HG03045 (cell line): ENCODE data around the gene KLHL25.

Experiments
- ATAC-seq: cut with Tn5 transposase; IDR thresholded peaks from one replicate; pipeline ENCODE4 v1.9.1; 2021; ENCODE audit warnings: mild to moderate bottlenecking, moderate library complexity; ENCODE audit not compliant: unreplicated experiment

The KLHL25 gene

DNA sequence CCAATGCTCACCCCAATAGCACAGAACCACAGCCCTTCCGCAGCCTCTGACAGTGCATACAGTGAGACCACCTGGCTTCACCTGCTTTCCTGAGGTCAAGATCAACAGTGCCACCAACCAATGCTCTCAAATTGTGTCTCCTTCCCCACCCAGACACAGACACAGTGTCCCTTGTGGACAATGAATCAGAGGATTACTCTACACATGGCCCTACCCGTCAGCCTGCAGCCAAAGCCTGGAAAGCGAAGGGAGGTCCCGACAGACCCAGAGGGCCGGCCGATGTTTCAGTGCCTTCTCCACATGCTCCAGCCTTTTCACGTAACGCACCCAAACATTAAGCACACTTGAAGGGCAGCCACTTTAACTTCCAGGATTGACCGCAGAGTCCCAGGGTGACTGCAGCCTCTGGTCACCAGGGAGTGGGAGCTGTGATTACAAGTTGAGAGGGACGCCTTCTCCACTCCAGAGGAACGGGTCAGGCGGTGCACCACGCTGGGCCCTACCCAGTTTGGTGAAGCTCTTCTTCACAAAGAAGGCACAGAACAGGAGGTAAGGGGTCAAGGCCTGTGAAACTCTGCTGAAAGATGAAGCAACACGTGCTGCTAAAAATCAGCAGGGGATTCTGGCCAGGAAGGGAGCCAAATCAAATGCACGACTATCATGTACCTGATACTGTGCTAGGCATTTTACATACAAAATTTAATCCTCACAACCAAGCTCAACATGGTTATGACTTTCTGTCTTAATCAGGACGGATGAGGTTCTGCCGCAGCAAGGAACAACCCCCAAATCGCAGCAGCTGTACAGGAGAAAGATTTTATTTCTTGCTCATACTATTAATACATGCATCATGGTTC lies 17.2 kb downstream of the KLHL25 start:
- ATAC-seq = no peak

DNA sequence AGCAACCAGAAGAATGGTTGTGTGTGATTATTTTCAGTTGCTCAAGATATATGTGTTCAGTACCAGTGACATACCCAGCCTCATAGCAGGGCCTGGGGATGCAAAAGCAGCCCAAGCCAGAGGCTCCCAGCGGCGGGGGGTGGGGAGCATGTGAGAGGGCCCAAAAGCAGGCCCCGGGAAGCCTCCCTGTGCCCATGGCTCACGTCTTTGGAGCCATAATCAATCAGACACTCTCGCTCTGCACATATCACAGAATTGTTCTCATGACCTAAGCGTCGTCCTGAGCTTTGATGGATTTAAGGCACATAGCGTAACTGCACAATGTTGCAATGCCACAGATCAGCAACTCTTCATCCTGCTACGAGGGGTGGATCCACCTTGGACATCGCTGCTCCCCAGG lies 20.8 kb downstream of the KLHL25 start:
- no peak for ATAC-seq

DNA sequence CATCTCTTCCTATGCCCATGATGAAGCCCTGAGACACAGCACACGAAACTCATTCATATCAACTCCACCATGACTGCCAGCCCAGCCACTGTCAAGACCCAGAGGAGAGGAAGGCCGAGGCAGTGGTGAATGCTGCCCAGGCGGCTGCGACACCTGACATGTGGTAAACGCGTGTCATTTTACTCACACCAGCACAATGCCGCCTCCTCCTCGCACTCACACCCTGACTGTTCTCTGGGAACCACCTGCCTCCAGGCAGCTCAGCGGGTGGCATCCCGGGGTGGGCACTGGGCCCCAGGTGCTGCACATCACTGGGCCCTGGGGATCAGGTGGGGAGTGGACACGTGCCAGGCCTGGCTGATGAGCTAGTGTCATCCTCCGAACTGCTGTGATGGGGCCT lies 21.5 kb downstream of the KLHL25 start:
- ATAC-seq = no peak

DNA sequence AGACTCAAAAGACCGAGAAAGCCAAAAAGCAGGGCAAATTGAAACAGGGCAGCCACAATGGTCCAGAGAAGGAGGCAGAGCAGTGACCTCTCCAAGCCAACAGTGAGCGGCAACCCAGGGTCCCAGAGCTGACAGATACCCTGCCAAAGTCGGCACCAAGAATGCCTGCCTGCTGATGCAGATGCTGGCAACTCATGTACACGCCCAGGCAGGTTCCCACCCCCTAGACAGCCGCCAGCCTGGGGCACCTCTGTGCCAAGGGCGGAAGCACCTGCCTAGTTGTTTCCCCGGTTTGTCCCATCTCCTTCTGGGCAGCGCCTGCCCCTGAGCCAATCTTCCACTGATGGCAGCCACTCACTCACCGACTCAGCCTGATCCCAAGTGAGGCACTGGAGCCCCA lies 22.1 kb downstream of the KLHL25 start:
- ATAC-seq = no peak

DNA sequence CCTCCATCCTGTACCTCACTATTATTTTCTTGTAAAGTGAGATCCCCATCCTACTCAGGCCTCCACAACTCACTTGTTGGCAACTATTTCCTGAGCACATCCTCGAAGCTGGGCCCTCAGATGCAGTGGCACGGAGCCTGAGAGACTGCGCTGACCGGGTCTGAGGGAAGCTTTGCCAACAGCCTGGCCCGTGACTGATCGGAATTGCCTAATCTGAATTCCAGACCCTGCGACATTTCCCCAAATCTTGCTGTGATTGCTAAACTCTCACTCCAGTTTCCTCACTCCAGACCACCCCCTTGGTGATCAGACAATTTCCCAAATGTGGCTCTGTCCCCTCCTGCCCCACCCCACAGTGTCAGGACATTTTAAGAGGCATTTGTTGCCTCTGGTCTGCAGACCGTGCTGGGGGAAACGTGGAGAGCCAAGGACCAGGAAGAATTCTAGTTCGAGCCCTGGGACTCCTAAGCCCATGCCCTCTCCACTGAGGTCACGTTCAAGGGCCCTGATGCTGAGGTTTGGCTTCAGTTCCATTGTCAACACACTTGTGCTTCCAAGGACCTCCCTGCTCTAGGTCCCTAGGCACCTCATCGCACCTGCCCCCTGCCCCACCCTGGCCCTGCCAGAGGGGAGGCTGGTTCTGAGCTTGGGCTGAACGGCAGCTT lies 22.8 kb downstream of the KLHL25 start:
- ATAC-seq = no peak

DNA sequence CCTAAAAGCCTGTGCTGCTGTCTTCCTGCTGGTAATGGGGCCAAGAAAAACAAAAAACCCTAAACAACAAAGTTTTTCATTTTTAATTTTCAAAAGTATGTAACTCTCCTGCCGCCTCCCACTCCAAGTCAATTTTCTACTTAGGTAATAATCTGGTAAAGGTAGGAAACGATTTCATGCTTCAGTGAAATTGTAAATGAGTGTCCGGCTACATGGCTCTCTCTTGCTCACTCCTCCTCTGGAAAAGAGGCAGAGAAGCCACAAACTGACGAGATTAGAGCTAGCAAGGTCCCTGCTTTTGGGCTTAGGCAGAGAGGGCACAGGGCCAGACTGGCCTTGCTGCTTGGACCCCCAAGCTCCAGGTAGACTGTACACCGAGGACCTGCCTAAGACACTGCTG lies 23.5 kb downstream of the KLHL25 start:
- ATAC-seq = no peak

DNA sequence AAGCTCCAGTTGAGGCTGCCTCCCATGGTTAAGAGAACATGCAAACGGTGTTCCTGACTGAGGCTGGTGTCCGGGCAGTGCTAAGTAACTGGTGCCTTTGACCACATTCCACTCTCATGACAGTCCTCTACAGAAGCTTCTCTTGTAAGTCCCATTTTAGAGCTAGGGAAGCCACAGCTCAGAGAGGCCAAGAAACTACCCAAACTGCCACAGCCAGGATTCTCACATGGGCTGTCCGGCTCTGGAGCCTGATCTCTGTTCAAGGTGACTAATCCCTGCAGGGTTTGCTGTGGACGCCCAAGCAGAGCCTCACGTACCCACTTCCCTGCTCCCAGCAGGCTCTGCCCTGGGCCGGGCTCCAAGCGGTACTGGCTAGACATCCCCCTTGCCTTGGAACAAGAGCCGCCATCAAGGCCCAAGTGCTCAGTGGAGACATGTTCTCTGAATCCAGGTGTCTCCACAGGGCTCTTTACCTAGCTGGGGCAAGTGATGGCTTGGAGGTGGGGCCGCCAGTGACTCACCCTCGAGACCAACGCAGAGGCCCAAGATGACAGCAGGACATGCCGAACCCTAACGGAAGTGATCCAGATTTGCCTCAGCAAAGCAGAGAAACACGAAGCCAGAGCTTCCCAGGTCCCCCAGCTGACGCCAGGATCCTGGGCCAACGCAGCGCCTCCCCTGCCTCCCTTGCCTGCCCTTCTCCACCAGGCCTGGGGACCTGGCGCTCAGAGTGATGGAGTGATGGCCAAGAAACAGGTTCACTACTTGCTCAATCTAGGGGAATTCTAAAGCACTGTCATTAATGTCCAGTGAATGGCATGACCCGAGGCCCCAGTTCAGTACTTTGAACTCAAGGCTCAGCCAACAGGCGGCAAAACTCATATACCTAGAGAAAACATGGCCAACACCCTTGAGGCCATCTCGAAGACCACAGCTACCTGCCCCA lies 24.4 kb downstream of the KLHL25 start:
- ATAC-seq = no peak

DNA sequence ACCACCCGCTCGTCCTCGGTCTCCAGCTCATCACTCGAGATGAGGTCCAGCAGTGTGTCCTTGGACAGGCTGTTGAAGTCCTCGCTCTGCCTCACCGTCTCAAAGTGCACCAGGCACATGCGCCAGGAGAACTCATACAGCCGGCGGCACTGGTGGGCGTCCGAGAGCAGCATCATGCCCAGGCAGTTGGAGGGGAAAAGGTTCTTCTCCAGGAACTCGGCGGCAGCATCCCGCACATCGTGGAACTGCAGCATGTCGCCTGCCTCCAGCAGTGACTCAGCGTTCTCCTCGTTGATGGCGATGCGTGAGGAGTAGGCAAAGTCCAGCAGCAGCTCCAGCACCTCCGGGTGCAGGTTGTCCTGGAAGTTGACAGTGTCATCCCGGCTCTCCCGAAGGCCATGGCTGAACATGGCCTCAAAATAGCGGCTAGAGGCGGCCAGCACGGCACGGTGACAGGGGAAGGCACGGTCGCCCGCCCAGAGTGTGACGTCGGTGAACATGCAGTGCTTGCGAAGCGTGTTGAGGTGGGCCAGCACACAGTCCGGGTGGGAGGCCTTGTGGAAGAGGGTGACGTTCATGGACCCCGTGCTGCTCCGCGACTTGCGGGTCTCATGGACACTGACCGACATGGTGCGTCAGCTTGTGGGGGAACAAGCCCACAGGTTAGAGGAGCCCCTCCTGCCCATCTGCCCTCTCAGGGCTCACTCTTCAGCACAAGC lies 25.4 kb downstream of the KLHL25 start:
- ATAC-seq = no peak

DNA sequence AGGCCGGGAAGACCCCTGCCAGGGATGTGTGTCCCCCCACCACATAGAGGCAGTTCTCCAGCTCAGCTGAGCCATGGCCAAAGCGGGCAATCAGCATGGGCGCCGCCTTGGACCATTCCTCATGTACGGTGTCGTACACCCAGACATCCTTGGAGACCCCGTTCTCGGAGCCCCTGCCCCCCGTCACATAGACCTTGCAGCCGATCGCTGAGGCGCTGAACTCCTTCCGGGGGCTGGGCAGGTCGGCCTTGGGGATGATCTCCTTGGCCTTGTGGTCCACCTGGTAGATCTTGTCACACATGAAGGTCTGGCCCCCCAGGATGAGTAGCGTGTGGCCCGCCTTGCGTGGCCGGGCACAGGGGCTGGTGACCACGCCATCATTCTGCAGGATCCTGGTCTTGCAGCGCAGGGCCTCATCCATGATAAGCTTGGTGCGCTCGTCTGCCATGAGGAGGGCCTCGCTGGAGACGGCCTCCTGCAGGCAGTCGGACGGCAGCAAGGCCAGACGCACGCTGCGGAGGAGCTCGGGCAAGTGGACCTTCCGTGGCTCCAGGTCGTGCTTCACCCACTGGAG lies 26.0 kb downstream of the KLHL25 start:
- no peak for ATAC-seq

DNA sequence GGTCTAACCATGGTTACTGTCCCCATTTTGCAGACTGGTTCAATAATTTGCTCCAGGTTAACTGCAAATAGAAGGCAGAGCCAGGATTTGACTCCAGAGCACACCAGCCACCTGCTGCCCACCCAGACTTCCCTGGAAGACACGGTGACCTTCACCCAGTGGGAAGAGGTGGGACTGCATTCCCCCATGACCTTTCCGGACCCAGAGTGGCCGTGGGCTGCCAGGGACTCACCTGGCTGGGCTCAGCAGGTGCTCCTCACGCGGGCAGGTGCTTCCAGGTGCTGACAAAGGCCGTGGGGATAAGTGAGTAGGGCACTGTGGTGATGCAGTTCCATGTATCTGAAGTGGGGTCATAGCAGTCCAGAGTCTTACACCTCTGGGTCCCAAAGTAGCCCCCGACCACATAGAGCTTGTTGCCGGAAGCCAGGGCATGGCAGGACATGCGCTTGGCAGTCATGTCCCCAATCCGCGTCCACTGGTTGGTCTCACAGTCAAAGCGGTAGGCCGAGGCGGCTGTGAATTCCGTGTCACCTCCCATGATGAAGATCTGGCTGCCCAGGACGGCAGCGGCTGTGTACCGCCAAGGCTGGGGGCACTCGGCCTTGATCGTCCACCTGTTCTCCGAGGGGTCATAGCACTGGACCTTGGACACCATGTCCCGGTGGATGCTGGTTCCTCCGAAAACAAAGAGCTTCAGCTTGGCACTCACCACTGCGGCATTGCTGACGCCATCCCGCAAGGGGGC lies 26.8 kb downstream of the KLHL25 start:
- no peak for ATAC-seq

DNA sequence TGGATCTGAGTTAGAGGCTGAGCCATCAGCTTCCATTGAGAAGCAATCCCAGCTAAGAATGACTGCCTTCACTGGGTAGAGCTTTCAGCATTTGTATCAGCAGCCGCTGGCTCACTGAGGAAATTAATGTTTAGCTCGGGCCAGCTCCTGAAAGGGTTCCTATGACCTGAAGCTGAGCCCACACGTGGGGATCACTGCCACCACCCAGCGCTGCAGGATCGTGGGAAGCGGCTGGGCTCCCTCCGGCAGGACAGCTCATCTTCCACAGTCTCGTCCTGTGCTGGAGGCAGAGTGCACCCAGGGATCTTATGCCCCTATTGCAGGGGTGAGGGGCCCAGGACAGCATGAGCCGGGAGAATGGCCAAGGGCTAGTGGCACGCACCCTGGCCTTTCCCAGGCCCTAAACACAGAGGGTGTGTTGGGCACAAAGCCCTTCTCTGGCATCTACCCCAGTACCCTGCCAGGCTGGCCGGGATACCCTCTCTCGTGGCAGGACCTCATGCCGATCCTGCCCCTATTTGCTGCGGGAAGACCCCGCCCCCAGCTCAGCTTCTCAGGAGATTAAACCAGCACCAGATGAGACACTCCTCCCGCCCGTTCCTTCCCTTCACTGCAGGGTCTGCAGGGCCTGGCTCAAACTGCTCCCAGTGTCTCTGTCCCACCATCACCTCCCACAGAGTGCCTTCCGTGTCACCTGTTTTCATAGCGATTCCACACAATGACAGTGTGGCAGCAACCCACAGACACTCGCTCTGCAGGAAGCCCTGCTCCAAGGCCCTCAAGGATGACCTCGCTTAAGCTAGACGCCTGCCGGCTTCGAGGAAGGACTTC lies 28.5 kb downstream of the KLHL25 start:
- no peak for ATAC-seq

DNA sequence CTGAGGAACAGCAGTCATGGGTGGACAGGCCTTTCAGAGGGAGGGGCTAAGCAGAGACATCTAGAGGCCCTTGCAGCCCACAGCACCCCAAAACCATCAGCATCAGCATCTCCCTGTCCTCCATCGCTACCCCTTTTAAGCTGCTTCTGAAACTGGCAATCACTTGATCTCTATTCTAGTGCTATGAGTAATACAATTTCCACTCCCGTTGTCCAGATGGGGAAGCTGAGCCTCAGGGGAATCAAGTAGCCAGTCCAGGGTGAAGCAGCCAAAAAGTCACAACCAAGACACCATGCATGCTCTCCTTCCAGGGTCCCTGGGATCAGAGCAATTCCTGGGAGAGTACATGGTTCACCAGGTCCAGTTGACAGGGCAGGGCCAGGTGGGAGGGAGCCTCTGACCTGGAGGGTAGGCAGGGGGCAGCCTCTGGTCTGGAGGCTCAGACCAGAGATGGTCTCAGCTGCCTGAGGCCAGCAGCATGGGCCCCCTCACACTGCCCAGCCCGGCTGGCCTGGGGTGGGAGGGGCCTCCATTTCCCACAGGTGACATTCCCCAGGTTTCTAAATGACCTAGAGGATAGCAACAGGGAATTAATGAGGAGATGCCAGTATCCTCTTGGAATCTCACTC lies 30.0 kb downstream of the KLHL25 start:
- ATAC-seq = no peak

DNA sequence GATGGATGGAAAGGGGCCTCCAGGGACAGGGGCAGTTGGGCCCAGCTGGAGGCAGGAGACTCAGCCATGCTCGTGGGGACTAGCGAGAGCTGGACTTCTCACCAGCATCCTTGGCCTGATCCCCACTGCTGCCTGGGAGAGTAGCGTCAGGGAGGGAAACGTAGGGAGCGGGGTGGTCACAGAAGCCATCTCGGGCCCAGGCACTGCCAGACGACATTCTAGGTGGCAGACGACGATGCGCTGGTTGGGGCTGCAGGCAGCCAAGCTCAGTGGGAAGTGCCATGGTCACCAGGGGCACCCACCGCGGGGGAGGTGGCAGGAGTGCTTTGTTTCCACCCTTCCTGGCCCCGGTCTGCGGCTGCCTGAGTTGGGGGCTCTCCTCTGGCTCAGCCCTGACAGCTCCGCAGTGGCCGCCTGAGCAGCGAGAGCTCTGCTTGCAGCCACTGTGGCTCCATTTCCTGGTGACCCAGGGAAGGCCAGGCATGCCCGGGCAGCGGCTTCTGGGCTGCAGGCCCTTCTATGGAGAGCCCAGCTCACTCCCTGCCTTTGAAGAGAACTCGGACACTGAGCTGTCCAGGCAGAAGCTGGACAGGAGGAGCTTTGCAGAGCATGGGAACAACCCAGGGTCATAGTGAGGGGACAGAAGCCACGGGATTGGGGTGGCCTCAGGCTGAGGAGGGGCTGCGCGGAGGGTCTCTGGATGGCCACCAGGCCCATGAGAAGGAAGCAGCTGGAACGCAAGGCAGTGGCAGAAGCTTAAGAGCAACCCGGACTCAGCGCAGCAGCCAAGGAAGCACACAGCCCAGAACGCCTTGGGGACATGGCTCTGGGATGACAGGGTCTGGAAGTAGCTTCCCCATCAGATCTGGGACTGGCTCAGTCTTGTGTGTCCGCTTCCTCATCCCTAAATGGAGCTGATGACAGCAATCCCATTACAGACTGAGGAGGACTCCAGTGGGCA lies 30.8 kb downstream of the KLHL25 start:
- ATAC-seq = no peak

DNA sequence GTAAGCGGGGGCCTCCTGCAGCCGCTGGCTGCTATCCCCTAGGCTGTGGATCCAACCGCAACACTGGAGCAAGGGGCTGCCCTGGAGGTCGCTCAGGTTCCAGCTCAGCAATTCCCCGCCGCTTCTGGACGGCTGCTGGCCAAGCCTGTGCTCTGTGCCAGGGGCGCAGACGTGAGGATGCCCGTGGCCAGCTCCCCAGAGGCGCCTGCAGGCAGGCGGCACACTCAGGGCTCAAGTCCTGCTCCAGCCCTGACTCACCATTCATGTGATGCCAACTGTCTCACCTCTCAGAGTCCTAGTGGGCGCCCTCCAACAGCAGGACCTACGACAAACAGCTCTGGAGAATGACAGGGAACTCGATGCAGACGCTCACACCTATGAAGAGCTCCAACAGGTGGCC lies 31.6 kb downstream of the KLHL25 start:
- ATAC-seq = no peak

DNA sequence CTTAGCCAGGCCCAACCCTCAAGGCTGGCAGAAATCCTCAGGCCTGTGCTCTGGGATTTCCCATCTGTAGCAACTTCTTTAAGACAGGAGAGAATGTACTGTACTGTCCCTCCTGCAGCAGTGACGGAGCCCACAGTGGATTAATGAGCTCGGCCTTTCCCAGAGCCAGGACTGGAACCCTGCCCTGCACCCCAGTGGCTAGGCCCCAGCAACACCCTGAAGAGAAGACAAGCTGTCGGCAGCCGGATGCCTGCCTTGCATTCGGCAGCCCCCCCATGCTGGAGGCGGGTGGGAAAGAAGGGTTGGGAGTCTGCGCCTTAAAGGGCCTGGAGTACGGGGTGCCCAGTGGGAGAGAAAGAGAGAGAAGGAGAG lies 32.0 kb downstream of the KLHL25 start:
- no peak for ATAC-seq

DNA sequence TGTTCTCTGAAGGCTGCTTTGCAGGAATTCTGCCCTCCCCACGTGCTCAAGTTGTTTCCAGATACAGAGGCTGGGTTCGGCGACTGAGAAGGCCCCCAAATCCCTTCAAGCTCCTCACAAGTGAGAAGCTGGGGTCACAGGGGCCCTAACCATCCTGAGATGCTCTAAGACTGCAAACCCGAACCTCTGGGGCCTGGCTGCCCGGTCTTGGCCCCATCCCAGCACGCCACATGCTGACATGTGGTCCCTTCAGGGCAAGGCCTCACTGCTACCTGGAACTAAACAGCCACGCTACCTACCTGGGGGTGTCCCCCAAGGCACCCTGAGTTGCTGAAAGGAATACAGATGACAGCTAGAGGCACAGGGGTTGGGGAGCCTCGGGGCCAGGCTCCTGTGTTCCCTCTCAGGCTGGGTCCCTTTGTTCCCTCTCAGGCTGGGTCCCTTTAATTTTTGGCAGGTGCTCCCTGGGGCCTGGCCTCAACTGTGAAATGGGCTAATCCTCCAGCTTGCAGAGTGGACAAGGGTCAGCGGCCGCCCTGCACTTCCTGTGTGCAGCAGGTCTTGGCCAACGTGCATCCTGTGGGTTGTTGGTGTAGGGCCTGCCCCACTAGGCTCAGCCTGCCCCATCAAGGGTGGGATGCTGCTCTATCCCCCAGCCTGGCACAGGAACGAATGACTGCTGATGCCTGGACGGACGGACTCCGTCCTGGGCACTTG lies 32.5 kb downstream of the KLHL25 start:
- no peak for ATAC-seq

DNA sequence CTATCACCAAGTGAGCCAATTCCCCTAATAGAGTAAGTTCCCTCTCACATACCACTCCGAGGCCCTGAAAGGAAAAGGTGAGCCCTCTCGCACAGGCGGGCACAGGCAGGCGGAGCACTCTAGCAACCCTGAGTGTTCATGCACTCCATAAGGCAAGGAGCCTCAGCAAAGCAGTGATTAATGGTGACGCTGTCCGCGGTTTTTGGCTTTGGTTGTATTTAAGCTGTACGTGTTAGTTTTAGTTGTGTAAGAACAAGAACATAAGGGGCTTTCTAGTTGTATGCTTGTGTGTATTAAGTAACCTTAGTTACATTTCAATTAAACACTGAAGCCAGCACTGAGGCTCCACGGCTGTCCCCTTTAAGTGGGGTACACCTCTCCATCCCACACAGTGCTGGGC lies 33.1 kb downstream of the KLHL25 start:
- no peak for ATAC-seq
